PC-3 (cell line): ENCODE data around the gene MEST. TPM values are rescaled to one million over a fixed set of nuclear protein-coding genes. Genes with fewer than 3 reads are reported as not detected.
"Not testable (repeated sequence)": the region's sequence is repeated elsewhere in the genome, so short reads cannot be mapped to it uniquely, and the experiment has no call there.

ENCODE experiments used
- ATAC-seq: fragments of 200-7000 bp; cut with Tn5 transposase; 2 replicates; pipeline ENCODE4 v1.9.1; 2020; ENCODE audit warnings: mild to moderate bottlenecking, moderate library complexity
- BruUV-seq: library from RNA; stranded (reverse); fragments of 400-500 nt; replicated peaks from 2 replicates; lab custom pipeline; 2021; lab: Mats Ljungman, UMichigan
- CTCF ChIA-PET: fragments of 300-600 bp; sonication (Branson Sonifier 250); formaldehyde crosslinking; loops from one replicate; lab custom pipeline; 2022; ENCODE audit warnings: antibody characterized with exemption; lab: Charles Lee
- POLR2A ChIA-PET: fragments of 300-600 bp; sonication (Branson Sonifier 250); formaldehyde crosslinking; loops from one replicate; lab custom pipeline; 2022; ENCODE audit warnings: antibody characterized with exemption; ENCODE audit not compliant: unreplicated experiment; lab: Charles Lee
- DNase-seq: peaks from one replicate; pipeline ENCODE4 v3.0.0-alpha.2; 2015
- H2AFZ ChIP-seq: fragments of 300-600 bp; sonication (generic); 2 replicates; pipeline ENCODE4 v1.6.0; 2016; ENCODE audit warnings: antibody characterized with exemption, low read length
- H3F3A ChIP-seq: fragments of 300-600 bp; sonication (generic); one replicate; pipeline ENCODE4 v1.6.0; 2017; ENCODE audit warnings: antibody characterized with exemption, low read length, control low read depth, mild to moderate bottlenecking; ENCODE audit not compliant: unreplicated experiment
- H3K27ac ChIP-seq: fragments of 300-600 bp; sonication (generic); 2 replicates; pipeline ENCODE4 v1.5.1; 2016; ENCODE audit warnings: mild to moderate bottlenecking, low read length
- H3K27me3 ChIP-seq: fragments of 300-600 bp; sonication (generic); 2 replicates; pipeline ENCODE4 v1.6.1; 2016; ENCODE audit warnings: low read length, mixed read lengths
- H3K36me3 ChIP-seq: fragments of 300-600 bp; sonication (generic); 2 replicates; pipeline ENCODE4 v1.6.1; 2016; ENCODE audit warnings: low read depth, mixed run types, low read length, mixed read lengths
- H3K4me1 ChIP-seq: fragments of 300-600 bp; sonication (generic); 2 replicates; pipeline ENCODE4 v1.5.1; 2016; ENCODE audit warnings: low read length; ENCODE audit not compliant: insufficient read depth
- H3K4me2 ChIP-seq: fragments of 300-600 bp; sonication (generic); 2 replicates; pipeline ENCODE4 v1.6.0; 2016; ENCODE audit warnings: low read length
- H3K4me3 ChIP-seq: fragments of 300-600 bp; sonication (generic); 2 replicates; pipeline ENCODE4 v1.5.1; 2016; ENCODE audit warnings: mild to moderate bottlenecking, low read length, mixed read lengths
- H3K79me2 ChIP-seq: fragments of 300-600 bp; sonication (generic); 2 replicates; pipeline ENCODE4 v1.6.1; 2017; ENCODE audit warnings: low read length, mixed read lengths
- H3K9ac ChIP-seq: fragments of 300-600 bp; sonication (generic); 2 replicates; pipeline ENCODE4 v1.6.0; 2016; ENCODE audit warnings: mild to moderate bottlenecking, low read length
- H3K9me2 ChIP-seq: fragments of 300-600 bp; sonication (generic); replicated peaks from 2 replicates; pipeline ENCODE4 v1.6.1; 2016; ENCODE audit warnings: mixed run types, low read length, mixed read lengths
- H3K9me3 ChIP-seq: fragments of 300-600 bp; sonication (generic); 2 replicates; pipeline ENCODE4 v1.6.1; 2016; ENCODE audit warnings: low read length, mixed read lengths
- H4K20me1 ChIP-seq: fragments of 300-600 bp; sonication (generic); 2 replicates; pipeline ENCODE4 v1.6.1; 2016; ENCODE audit warnings: low read length, mixed read lengths
- EZH2 ChIP-seq: fragments of 300-600 bp; sonication (generic); IDR thresholded peaks from one replicate; pipeline ENCODE4 v1.6.1; 2017; ENCODE audit warnings: antibody characterized with exemption, mild to moderate bottlenecking, low read length; ENCODE audit not compliant: unreplicated experiment
- EZH2phosphoT487 ChIP-seq: fragments of 300-600 bp; sonication (generic); IDR thresholded peaks from 2 replicates; pipeline ENCODE4 v1.6.1; 2018; ENCODE audit warnings: mild to moderate bottlenecking, antibody characterized with exemption, low read length, borderline replicate concordance
- intact Hi-C: fragments of 100-400 bp; cut with micrococcal nuclease; formaldehyde crosslinking; loops from 2 replicates; pipeline ENCODE4 v1.9.0; 2023
- total RNA-seq: library from RNA; depleted of rRNA; stranded (reverse); fragments of >200 nt; gene quantifications from 2 replicates; pipeline ENCODE4 v1.2.3, GENCODE V29; 2014
- TF ChIP-seq, protein P1 (sequence below): fragments of 300-600 bp; sonication (generic); conservative IDR thresholded peaks from 2 replicates; pipeline ENCODE4 v1.5.1; 2017; ENCODE audit warnings: antibody characterized with exemption, low read depth, mild to moderate bottlenecking, low read length

MEST gene
- total RNA-seq, 1 experiment from 2014 or later, result 25.2 TPM

DNA sequence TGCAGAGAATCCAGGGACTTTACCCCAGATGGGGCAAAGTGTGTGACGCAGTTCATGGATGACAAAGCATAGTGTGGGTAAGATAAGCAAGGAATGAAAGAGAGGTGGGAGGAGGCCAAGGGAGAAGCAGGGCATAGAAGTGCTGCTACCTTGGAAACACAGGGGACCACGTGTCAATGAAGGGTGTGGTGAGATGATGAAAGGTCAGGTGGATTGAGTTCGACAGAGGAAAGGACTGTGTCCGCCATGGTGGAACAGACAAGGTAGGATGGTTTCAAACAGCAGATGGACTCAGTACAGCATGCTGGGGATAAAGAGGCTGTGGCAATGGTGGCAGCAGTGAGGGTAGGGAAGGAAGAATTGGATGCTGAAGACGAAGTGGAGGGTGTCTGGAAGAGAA, 32.7 kb downstream of the MEST start:
- Histone ChIP-seq H3K27ac (no peak overlapping the region), H3K4me3 (no peak overlapping the region), H3K4me2 (no peak overlapping the region), H3K4me1 (no peaks in the 10 kb centered on the region), H3K27me3 (no peaks in the 10 kb centered on the region), H3F3A (no peaks in the 10 kb centered on the region), H3K9me3 (no peaks in the 10 kb centered on the region), H3K36me3 (no peaks in the 10 kb centered on the region), H2AFZ (no peak overlapping the region), H3K9me2 (no peaks in the 10 kb centered on the region), H3K79me2 (no peaks in the 10 kb centered on the region), H3K9ac (no peak overlapping the region), H4K20me1 (no peaks in the 10 kb centered on the region)
- DNase-seq (no peak), ATAC-seq (no peak)
- intact Hi-C loops, result no loop called here
- BruUV-seq, result no TSS peak
- CTCF ChIA-PET, result no interaction called here
- TF ChIP-seq EZH2phosphoT487, result no peak
- TF ChIP-seq, protein P1, sequence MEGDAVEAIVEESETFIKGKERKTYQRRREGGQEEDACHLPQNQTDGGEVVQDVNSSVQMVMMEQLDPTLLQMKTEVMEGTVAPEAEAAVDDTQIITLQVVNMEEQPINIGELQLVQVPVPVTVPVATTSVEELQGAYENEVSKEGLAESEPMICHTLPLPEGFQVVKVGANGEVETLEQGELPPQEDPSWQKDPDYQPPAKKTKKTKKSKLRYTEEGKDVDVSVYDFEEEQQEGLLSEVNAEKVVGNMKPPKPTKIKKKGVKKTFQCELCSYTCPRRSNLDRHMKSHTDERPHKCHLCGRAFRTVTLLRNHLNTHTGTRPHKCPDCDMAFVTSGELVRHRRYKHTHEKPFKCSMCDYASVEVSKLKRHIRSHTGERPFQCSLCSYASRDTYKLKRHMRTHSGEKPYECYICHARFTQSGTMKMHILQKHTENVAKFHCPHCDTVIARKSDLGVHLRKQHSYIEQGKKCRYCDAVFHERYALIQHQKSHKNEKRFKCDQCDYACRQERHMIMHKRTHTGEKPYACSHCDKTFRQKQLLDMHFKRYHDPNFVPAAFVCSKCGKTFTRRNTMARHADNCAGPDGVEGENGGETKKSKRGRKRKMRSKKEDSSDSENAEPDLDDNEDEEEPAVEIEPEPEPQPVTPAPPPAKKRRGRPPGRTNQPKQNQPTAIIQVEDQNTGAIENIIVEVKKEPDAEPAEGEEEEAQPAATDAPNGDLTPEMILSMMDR, result no peak
- TF ChIP-seq EZH2, result no peak
- POLR2A ChIA-PET, result no interaction called here

DNA sequence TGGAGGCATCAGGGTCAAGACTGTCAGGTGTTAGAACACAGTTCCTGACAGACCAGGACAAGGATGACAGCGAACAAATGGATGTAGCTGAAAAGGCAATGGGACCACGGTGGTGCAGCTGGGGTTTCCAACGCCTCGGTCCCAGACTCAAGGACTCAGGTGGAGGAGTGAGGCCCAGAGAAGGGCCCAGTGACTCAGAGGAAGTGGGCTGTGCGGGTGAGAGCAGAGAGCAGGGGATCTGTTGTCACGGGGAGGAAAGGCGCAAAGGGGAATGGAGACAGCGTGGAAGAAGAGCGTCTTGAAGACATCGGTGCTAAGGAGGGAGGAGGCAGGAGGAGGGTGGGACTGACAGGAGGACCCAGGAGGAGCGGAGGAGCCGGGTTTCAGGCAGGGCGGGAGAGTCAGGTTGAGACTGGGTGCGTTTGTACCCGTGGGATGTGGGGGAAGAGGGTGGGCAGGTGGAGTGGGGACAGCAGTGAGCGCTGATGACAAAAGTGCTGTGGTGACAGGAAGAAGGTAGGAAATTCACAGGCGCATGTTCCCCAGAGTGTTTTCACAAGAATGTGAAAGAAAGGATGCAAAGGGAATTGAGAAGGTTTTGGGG, 36.0 kb downstream of the MEST start:
- POLR2A ChIA-PET, H4K20me1 ChIP-seq, H3K4me3 ChIP-seq, H2AFZ ChIP-seq, ATAC-seq, BruUV-seq, H3K27ac ChIP-seq, H3K79me2 ChIP-seq, CTCF ChIA-PET, H3F3A ChIP-seq, H3K9me2 ChIP-seq, DNase-seq, H3K4me1 ChIP-seq, H3K9ac ChIP-seq, H3K9me3 ChIP-seq, H3K27me3 ChIP-seq, H3K36me3 ChIP-seq, intact Hi-C loops, H3K4me2 ChIP-seq: not testable (repeated sequence)

DNA sequence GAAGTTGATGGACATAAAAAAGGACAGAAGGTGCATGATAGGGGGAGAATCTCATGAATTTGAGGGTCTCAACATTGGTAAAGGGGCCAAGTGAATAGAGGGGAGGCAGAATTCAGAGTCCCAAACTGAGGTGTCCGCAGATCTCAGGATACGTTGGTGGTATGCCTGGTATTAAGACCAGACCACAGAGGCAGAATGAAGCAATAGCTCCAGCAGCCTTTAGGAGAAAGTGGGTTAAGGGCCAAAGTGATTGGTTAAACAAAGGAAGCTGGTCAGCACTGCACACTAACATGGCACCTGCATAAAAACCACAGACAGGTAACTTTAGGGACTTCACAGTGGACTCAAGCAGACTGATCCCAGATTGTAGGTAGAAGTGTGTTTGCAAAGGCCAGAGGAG, 37.5 kb downstream of the MEST start:
- ChIA-PET CTCF (no interaction called here), POLR2A (no interaction called here)
- Histone ChIP-seq H3F3A (no peaks in the 10 kb centered on the region), H3K4me1 (no peaks in the 10 kb centered on the region), H3K79me2 (no peaks in the 10 kb centered on the region), H3K9me2 (no peaks in the 10 kb centered on the region), H3K27ac (no peak overlapping the region), H3K4me2 (no peak overlapping the region), H3K36me3 (no peaks in the 10 kb centered on the region), H2AFZ (no peak overlapping the region), H3K9me3 (no peaks in the 10 kb centered on the region), H3K4me3 (no peak overlapping the region), H3K27me3 (no peaks in the 10 kb centered on the region), H3K9ac (no peak overlapping the region), H4K20me1 (no peaks in the 10 kb centered on the region)
- ATAC-seq (no peak), DNase-seq (no peak)
- BruUV-seq, result no TSS peak
- no peak for TF ChIP-seq EZH2
- TF ChIP-seq, protein P1, result no peak
- TF ChIP-seq EZH2phosphoT487, result no peak
- intact Hi-C loops, result no loop called here

DNA sequence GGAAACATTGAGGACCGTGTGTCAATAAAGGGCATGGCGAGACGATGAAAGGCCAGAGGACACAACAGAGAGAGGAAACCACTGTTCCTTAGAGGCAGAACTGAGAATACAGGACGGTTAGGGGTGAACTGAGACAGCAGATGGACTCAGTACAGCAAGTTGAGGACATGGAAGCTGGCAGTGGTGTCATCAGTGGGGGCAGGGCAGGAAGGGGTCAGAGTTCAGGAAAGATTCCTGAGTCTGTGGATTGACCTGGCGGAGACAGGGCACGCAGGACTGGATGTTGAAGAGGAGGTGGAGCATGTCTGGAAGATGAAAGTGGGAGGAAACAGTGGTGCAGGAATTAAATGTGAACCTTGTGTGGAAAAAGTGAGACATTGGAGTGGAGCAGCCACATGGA, 46.0 kb downstream of the MEST start:
- CTCF ChIA-PET, H3K27ac ChIP-seq, H3F3A ChIP-seq, H3K4me3 ChIP-seq, H4K20me1 ChIP-seq, H3K9ac ChIP-seq, DNase-seq, H3K27me3 ChIP-seq, ATAC-seq, POLR2A ChIA-PET, H3K4me2 ChIP-seq, H3K36me3 ChIP-seq, H3K4me1 ChIP-seq, H3K9me2 ChIP-seq, H2AFZ ChIP-seq, BruUV-seq, H3K79me2 ChIP-seq, H3K9me3 ChIP-seq, intact Hi-C loops: not testable (repeated sequence)

DNA sequence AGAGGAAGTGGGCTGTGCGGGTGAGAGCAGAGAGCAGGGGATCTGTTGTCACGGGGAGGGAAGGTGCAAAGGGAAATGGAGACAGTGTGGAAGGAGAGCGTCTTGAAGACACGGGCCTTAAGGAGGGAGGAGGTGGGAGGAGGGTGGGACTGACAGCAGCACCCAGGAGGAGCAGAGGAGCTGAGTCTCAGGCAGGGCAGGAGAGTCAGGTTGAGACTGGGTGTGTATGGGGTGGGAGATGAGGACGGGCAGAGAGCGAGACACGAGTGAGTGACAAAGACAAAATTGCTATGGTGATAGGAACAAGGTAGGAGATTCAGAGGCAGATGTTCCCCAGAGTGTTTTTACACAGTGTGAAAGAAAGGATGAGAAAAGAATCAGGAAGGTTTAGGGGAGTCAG, 49.4 kb downstream of the MEST start:
- H4K20me1 ChIP-seq, H3K9me3 ChIP-seq, H3K4me3 ChIP-seq, H3K36me3 ChIP-seq, H3K9me2 ChIP-seq, intact Hi-C loops, BruUV-seq, H3K4me1 ChIP-seq, DNase-seq, H3K79me2 ChIP-seq, H2AFZ ChIP-seq, CTCF ChIA-PET, H3K27me3 ChIP-seq, POLR2A ChIA-PET, H3K27ac ChIP-seq, ATAC-seq, H3K4me2 ChIP-seq, H3K9ac ChIP-seq, H3F3A ChIP-seq: not testable (repeated sequence)
